DMS153 treated with DMSO at 0.1 percent for 48 hours (cell line): ENCODE data around the gene SVOP.
"Not testable (repeated sequence)": the region's sequence is repeated elsewhere in the genome, so short reads cannot be mapped to it uniquely, and the experiment has no call there.

Source experiments
- DNase-seq: peaks from one replicate; lab custom pipeline; 2025; ENCODE audit not compliant: unreplicated experiment; lab: John Stamatoyannopoulos, UW

SVOP gene

DNA sequence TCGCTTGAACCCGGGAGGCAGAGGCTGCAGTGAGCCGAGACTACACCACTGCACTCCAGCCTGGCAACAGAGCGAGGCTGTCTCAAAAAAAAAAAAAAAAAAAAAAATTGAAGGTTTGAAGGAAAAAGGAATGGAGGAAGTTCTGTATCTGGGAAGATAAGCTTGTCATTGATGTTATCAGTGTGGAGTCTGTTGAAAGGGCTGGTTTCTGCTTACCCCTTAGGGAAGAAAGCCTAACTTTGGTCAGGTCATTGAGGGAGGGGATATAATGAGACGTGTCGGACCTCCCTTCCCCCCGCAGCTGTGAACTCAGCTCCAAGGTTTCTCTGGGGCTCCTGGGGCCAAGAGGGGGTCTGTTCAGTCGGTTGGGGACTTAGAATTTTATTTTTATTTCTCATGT, 124.5 kb downstream of the SVOP start:
- DNase-seq: no peak

DNA sequence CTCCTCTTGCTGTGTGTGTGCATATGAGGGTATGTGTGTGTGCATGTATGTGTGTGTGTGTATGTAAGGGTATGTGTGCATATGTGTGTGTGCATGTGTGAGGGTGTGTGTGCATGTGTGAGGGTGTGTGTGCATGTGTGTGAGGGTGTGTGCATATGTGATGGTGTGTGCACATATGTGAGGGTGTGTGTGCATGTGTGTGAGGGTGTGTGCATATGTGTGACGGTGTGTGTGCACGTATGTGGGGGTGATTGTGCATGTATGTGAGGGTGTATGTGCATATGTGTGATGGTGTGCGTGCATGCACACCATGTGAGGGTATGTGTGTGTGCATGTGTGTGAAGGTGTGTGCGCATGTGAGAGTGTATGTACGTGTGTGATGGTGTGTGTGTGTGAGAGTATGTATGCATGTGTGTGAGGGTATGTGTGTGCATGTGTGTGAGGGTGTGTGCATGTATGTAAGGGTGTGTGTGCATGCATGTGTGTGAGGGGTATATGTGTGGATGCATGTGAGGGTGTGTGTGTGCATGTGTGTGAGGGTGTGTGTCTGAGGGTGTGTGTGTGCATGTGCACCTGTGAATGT, 125.6 kb downstream of the SVOP start:
- no peak for DNase-seq

GRCh38 chr12:108890208-108890607, 130.7 kb downstream of the SVOP start:
- no peak for DNase-seq

- no peak for DNase-seq
Observed at GRCh38 chr12:108888031-108888430, 132.8 kb downstream of the SVOP start.

GRCh38 chr12:108886873-108887629, 133.8 kb downstream of the SVOP start:
- no peak for DNase-seq

DNA sequence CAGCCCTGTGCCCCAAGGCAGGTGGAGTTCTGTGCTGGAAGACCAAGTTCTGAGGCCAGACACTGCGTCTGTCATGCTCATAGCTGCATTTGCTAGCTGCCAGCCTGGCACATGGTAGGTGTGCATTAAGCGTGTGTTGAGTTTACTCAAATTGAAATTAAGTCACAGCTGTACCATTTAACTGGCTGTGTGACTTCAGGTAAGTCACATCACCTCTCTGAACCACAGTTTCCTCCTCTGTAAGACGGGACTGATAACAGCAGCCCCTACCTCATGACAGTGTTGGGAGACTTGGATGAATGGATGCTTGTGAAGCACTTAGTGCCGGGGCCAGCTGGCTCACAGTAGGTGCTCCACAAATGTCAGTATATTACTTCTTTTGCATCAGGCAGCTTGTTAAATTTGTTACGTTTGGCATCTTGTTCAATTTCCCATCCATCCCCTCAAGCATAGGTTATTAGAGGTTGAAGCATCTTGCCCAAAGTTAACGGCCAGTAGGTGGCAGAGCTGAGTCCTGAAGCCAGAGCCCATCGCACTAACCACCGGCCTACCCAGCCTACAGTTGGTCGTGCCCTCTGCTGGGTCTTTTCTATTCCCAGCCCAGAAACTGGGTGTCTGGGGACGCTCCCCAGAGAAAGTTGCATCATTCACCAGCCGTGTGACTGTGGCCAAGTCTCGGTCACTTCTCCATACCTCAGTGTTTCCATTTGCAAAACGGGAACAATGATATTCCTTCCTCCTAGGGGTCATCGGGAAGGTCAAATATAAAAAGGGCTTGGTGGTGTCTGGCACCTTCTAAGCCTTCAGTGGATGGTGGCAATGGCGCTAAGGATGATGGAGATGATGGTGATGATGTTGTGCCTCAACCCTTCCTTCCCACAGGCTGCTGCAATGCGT, 136.5 kb downstream of the SVOP start:
- no peak for DNase-seq

DNA sequence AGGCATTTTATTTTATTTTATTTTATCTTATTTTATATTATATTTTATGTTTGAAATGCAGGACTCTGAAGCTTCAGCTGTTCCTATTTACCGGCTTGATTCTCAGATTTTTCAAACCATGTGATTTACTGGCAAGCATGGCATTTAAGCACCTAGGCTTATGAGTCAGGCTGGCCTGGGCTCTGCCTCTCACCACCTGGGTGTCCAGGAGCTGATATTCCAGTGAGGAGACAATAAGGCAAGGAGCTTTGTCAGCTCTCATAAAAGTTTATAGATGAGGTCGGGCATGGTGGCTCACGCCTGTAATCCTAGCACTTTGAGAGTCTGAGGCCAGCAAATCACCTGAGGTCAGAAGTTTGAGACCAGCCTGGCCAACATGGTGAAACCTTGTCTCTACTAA, 138.9 kb downstream of the SVOP start:
- no peak for DNase-seq

- DNase-seq: no peak
Observed at GRCh38 chr12:108879615-108880254, 141.1 kb downstream of the SVOP start, which contains the start of gene DAO. Gene DAO, plus strand, starts transcription at chr12:108880092. Its CDS starts 4,915 bp downstream, at chr12:108885007.

GRCh38 chr12:108876550-108876949, 144.3 kb downstream of the SVOP start:
- DNase-seq: no peak

DNA sequence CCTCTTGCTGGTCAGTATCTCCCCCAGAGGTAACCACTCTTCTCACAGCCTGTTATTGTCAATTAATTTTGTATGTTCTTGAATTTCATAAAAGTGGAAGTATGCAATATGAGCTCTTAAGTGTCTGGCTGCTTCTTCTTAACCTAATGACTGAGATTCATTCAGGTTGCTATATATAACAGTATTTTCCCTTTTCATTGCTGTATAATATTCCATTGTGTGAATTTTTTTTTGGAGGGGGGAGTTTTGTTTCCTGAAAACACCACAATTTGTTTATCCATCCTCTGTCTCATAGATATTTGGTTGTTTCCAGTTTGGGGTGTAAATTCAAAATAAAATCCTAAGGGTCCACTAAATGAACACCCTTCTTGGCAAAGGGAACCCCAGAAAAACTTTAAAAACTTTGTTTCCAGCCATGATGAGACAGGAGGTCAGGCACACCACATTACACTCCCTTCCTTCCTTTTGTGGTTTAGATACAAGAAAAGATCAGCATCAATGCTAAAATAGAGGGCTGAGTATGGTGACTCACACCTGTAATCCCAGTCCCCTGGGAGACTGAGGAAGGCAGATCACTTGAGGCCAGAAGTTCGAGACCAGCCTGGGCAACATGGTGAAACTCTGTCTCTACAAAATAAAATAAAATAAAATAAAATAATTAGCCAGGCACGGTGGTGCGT, 145.0 kb downstream of the SVOP start:
- no peak for DNase-seq

- DNase-seq: no peak
Observed at GRCh38 chr12:108875280-108875679, 145.6 kb downstream of the SVOP start.

DNA sequence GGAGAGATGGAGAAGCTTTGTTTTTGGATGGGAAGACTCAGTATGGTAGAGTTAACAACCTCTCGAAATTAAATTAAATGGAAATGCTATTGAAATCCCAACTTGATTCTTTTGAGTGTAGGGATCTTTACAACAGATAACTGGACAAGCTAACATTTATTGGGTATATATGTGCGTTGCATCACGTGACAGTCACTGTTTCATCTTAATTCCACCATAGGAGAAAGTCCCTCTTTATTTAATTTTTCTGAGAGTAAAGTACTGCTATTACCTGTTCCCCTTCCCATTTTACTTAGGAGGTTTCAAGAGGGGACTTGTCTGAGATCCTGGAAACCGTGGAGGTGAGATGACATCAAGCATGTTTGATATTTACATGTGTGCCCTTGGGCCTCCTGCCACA, 152.1 kb downstream of the SVOP start:
- DNase-seq: no peak

DNA sequence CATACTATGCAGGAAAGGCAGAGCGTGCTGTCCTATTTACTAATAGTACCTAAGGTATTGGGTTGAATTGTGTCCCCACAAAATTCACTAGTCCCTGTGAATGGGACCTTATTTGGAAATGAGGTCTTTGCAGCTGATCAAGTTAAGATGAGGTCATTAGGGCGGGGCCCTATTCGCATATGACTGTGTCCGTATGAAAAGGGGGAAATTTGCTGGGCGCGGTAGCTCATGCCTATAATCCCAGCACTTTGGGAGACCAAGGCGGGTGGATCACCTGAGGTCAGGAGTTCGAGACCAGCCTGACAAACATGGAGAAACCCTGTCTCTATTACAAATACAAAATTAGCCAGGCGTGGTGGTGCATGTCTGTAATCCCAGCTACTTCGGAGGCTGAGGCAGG, 154.8 kb downstream of the SVOP start:
- not testable (repeated sequence) for DNase-seq

GRCh38 chr12:108865169-108865568, 155.7 kb downstream of the SVOP start:
- no peak for DNase-seq

DNA sequence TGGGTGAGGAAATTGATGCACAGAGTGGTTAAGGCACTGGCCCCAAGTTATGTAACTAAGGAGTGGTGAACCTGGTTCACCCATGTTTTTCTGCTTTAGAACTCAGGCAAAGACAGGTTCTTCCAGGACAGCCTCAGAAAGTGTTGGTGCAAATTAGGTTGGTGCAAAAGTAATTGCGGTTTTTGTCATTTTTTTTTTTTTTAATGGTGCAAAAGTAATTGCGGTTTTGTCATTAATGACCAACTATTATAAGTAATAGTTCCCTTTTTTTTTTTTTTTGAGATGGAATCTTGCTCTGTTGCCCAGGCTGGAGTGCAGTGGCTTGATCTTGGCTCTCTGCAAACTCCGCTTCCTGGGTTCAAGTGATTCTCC, 158.3 kb downstream of the SVOP start:
- no peak for DNase-seq

- DNase-seq: no peak
Observed at GRCh38 chr12:108861878-108862587, 158.8 kb downstream of the SVOP start.

- DNase-seq: no peak
Observed at GRCh38 chr12:108860443-108860842, 160.4 kb downstream of the SVOP start.

- no peak for DNase-seq
Observed at GRCh38 chr12:108859923-108860291, 161.0 kb downstream of the SVOP start.

DNA sequence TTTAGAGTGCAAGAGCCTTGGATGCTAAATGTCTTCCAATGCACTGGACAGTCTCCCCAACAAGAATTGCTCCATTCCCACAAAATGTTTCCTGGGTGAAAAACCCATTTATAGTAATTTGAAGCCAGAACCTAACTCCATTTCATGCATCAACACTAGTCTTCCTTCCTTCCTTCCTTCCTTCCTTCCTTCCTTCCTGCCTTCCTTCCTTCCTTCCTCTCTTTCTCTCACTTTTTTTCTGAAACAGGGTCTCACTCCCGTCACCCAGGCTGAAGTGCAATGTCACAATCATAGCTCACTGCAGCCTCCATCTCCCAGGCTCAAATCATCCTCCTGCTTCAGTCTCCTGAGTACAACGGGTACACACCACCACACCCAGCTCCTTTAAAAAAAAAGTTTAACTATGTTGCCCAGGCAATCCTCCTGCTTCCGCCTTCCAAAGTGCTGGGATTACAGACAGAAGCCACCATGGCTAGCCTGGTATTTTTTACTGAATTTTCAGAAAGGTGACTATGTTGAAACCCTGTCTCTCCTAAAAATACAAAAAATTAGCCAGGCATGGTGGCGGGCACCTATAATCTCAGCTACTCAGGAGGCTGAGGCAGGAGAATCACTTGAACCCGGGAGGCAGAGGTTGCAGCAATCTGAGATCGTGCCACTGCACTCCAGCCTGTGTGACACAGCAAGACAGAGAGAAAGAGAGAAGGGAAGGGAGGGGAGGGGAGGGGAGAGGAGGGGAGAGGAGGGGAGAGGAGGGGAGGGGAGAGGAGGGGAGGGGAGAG, 161.5 kb downstream of the SVOP start:
- DNase-seq: not testable (repeated sequence)
